ENCODE measurements around the gene IP6K3.

The IP6K3 gene

DNA sequence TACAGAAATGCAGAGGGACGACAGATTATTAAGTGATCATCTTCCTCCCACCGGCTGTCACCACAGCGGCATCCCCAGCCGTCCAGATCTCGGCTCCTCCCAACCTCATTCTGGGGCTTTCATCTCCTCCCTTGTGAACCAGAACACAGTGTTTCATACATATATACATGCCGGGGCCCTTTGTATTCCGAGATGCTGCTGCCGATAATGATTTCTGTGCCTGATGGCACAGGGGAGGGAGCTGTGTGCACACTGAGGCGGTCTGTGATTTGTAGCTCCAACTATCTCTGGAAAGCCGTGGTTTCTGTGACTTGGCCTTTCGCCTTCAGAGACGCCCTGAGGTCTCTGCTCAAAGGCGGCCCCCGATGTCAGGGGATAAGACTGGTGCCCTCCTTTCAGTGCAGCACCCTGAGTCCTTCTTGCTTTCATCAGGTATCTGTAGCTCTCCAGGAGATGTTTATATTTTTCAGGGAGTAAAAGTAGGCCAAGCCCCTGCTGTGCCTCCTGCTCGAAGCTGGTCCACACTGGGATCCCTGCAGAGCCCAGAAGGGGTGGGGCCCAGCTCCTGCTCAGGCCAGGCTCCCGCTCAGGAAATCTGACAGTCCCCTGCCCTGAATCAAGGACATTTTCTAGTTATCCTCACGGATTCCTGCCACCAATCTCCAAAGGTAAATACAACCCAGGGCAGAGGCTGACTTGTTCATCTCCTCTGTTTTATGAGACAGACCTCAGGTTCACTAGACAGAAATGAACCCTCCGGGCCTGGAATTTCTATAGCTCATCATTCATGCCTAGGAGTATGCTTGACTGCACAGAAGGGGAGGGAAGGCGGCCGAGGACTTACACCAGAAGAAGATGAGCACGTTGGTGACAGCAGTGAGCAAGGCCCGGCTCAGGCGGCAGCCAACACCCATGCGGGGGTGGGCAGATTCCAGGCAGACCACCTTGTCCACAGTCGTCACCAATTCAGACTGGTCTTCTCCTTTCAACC, 31.0 kb upstream of the IP6K3 start:
- DNase-seq, result no peak

DNA sequence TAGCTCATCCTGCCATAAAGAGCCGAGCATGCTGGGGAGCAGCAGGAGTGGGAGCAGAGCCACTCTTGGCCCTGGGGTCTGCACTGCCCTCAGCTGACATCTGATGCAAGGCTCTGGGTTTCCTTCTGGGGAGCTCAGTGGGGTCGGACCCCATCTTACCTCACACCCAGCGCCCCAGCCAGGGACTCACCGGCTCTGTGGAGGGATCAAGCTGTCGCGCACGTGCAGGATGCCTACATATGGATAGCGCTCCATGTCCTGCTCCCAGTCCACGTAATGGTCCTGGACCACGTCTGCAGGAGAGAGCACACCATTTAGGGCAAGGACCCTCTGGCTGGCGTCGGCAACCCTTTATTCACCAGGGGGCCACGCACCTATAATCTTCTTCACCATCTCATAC, 30.1 kb upstream of the IP6K3 start:
- DNase-seq, result no peak

DNA sequence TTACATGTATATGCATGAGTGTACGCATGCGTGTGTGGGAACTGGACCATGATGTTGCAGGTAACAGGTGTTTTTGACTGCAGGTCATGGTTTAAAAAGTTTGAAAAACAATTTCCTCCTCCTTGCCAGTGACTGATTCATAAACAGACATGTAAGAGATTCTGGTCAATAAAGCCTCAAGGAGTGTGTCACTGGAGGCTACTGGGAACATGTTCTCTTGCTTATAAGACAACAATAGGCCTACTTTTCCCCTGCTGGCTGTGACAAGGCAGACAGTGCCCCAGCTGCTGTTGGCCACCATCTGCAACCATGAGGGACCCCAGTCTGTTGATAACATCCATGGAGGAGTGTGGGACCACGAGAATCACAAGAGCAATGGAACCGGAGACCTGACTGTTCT, 29.5 kb upstream of the IP6K3 start:
- no peak for DNase-seq

GRCh38 chr6:33774774-33775173, 28.1 kb upstream of the IP6K3 start:
- no peak for DNase-seq

DNA sequence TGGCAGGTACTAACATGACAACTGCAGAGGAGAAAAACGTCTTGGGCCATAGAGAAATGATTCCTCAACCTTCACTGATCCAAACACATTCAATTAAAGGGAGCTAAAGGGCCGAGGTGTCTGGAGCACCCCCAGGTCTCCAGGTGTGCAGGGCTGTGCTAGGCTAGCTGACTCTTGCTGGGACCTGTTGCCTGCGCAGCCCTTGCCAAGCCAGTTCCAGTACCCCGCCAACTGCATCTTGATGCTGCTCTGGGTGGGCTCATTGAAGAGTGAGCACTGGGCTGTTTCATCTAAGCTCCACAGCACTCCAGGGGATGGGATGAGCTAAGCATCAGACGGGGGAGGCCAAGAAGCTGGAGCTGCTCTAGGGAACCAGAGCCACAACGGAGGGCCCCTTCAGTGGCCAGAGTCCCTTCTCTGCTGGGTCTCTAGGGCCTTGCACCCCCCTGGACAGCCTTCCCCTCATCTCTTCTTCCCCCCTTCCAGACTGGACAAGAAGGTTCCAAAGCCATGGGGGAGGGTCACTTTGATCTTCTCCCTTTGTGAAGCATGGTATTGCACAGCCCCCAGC, 26.3 kb upstream of the IP6K3 start:
- DNase-seq, result no peak

DNA sequence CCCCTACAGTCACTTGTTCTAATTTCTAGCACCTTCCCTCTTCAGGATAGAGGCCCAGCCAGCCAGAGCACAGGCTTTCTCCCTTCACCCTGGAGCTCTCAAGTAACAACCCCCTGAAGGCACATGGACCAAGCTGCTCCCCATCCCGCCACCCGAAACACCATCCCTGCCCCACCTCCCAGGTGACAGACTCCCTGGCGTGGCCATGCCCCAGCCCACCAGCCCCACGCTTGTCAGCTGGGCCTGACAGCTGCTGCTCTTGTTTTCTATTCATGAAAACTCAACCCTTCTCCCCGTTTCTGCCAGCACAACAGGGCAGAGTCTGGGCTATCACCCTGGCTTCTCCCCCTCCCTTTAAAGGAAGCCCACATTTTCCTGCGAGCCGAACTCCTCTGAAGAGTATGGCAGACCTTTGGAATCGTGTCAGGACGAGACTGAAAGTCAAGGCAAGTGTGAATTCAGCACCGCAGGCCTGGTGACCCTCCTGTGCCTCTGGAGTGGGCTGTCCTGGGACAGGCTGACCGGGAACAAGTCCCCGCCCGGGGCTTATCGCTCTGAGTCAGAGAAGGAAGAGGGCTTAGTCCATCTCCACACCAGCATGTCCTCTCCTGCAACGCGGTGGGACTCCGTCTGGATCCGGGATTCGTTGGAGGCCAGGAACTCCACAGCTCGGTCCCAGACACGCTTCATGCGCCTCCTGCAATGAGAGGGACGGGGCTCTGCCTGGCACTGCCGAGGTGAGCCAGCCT, 25.6 kb upstream of the IP6K3 start:
- no peak for DNase-seq

DNA sequence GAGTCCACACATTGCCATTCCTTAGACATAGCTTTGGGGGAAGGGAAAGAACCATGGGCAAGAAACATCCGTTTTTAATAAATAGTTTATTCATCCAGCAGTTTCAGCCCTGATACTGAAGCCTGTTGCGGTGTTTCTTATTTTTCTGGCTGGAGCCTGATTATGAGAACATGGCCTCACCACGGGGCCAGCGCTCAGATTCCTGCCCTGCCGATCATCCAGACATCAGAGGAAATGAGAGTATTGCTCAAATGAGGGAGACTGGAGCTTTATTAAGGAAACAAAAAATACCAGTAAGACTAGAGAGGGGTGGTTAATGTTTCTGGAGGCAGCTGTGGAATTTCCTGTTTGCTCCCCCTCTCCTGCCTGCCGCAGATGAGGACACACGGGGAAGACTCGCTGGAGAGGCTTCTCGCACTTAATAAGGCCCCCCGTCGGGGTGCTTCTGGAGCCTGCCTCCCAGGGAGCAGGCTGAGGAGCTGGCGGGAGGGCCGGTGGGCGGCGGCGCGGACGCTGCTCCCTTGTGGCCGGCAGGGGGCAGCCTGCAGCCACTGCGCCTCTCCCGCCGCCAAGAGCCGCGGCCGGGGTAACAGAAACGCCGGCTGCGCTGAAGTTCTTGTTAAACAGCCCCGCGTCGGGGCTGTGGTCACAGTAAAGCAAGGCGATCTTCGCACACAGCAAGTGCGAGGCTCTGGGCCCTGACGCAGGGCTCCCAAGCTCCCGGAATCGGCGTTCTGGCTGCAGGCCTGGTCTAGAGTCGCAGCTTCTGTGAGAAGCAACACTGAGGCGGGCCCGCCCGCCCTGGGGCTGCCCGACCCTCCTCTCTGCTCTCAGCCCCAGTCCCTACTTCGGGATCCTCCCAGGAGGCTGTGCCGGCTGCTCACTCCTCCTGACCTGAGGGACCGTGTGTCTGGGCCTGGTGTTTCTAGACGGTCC, 24.7 kb upstream of the IP6K3 start:
- no peak for DNase-seq

DNA sequence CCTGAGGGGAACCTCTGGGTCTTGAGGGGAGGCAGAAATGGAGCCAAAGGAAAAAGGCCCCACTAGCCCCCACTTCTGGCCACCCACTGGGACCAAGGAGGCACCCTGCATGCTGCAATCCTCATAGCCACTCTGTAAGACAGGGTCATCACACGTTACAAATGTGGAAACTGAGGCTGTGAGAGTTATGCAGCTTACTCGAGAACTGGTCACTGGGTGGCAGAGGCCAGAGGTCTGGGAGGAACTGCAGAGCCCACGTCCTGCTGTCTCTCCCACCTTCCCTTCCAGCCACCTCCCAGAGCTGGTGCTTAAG, 24.1 kb upstream of the IP6K3 start:
- no peak for DNase-seq

DNA sequence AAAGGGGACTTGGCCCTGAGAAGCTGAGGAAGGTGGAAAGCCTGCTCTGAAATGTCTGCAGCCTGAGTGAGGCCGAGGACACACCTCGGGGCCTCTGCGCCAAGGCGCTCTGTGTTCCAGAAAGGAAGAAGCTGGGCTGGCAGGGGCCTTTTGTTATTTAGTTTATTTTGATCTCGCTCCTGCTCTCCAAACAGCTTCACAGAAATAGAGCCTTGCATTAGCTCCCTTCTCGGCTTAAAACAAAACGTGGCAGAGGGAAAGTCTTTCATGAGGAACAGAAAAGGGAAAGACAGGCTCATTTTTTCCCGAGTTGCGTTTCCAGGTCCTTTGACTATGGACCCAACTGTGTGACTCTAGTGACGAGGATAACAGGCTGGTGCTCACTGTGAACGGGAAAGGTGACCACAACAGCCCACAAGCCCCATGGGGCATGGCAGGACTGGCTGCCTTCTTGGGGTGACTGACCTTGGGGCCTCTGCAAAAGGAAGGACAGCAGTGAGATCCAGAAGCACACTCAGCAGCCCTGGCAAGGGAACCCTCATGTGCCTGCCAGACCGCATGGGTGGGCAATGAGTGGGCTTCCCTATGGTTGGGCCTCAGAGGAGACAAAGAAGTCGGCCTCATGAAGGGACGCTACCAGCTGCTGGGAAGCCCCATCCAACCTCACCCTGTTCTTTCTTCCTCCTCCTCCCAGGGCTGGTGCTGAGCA, 23.6 kb upstream of the IP6K3 start:
- DNase-seq, result no peak

GRCh38 chr6:33769248-33769821, 22.6 kb upstream of the IP6K3 start:
- DNase-seq, result no peak

- peak; percentile 59 for DNase-seq
These were observed 22.0 kb upstream of the IP6K3 start for GRCh38 chr6:33768644-33769120.

- no peak for DNase-seq
These were observed 20.5 kb upstream of the IP6K3 start for GRCh38 chr6:33766921-33767907.

- DNase-seq, result no peak
These were observed 18.7 kb upstream of the IP6K3 start for GRCh38 chr6:33765368-33765767.

GRCh38 chr6:33764036-33764435, 17.3 kb upstream of the IP6K3 start:
- DNase-seq, result no peak

- DNase-seq, result no peak
These were observed 16.8 kb upstream of the IP6K3 start for GRCh38 chr6:33763483-33763882.

DNA sequence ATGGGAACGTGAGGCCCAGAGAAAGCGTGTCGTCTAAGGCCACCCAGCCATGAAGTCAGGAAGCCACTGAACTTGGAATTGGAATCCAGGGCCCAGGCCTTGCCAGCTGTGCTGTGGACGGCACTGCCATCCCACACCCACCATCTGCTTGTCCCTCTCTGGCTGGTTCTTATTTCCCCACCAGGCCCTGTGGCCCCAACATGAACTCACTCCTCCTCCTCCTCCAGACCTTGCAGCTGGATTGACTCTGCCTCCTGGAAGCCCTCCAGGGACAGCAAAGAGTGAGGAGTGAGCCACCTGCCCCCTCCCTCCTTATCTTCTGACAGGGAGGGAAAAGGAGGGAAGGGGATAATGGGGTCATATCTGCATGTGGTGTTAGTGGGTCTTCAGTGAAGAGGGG, 16.0 kb upstream of the IP6K3 start:
- DNase-seq, result no peak

DNA sequence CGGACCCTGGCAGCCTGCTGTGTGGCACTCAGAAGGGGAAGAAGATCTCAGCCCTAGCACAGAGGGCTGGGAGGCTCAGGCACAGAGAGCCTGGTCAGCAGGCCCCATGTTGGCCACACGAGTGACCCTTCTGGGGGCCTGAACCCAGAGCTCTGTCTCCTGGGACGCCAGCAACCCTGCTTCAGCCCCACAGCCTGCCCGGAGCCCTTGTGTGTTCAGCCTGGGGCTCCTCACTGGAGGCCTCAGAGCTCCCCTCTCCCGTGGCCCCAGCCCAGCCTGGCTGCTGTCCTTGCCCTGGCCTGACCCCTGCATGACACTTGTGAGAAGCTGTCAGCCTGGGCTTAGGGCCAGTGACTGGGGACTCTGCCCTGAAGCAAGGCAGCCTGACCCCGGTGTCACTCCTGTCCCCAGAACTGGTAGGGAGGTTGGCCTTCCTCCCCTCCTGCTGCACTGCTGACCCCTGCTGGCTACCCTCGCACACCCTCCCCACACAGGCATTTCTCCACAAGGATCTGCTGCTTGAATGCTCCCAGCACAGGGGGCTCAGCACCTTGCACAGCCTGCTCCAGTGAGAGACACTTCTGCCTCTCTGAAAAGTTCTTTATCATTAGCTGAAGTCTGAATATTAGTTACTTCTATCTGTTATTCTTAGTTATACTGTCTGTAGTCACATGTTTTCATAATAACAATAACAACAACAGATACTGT, 15.4 kb upstream of the IP6K3 start:
- peak; percentile 25 for DNase-seq

- DNase-seq, result no peak
These were observed 14.8 kb upstream of the IP6K3 start for GRCh38 chr6:33761581-33761921.

GRCh38 chr6:33759887-33760629, 13.4 kb upstream of the IP6K3 start:
- no peak for DNase-seq
